Measurements from ENCODE around the gene ALG11. TPM values are rescaled to one million over a fixed set of nuclear protein-coding genes. Genes with fewer than 3 reads are reported as not detected.
"Not testable (repeated sequence)": the region's sequence is repeated elsewhere in the genome, so short reads cannot be mapped to it uniquely, and the experiment has no call there.

Gene ALG11
- total and polyA plus RNA-seq, 8 donors: 27.1 to 34.9 (median 31.4) TPM

DNA sequence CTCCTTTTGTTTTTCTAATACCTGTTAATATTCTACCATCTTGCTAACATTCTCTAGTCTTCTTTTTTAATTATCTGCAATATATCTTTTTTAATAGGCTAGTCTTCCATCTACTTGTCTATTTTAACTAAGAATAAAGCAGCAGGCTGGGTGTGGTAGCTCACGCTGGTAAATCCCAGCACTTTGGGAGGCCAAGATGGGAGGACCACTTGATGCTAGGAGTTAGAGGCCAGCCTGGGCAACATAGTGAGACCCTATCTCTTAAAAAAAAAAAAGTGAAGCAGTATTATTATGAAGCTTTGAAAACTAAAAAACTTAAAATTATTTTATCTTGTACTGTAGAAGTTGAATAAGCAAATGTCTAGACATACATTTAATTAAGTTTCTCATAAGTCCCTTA lies 15.6 kb downstream of the ALG11 start:
- Histone ChIP-seq H3K27ac (no peak overlapping the region), H3K36me3 (peaks cover 0 to 59% of the 10 kb centered on the region in 2 donors), H3K27me3 (no peaks in the 10 kb centered on the region), H3K9me3 (no peaks in the 10 kb centered on the region), H3K4me3 (no peak overlapping the region), H3K4me1 (no peaks in the 10 kb centered on the region)
- no peak for ATAC-seq
- TF ChIP-seq CTCF (IDR thresholded peaks at IDR 0.05): no peak
- intact Hi-C loops (cut with DNase I): no loop called here
- no peak for DNase-seq

GRCh38 chr13:52029569-52029968 lies 17.4 kb downstream of the ALG11 start:
- TF ChIP-seq CTCF (IDR thresholded peaks at IDR 0.05): no peak
- Histone ChIP-seq H3K9me3 (no peaks in the 10 kb centered on the region), H3K36me3 (peaks cover 0 to 42% of the 10 kb centered on the region in 2 donors), H3K4me1 (no peaks in the 10 kb centered on the region), H3K27ac (no peak overlapping the region), H3K27me3 (no peaks in the 10 kb centered on the region), H3K4me3 (no peak overlapping the region)
- DNase-seq (no peak), ATAC-seq (no peak)
- intact Hi-C loops (cut with DNase I): no loop called here

- intact Hi-C loops (cut with DNase I); H3K9me3 ChIP-seq; H3K4me1 ChIP-seq; H3K27me3 ChIP-seq; H3K4me3 ChIP-seq; H3K27ac ChIP-seq; DNase-seq; ATAC-seq: not testable (repeated sequence)
- H3K36me3 ChIP-seq: peaks cover 0 to 36% of the 10 kb centered on the region in 2 donors
Measured at GRCh38 chr13:52030401-52030800, 18.2 kb downstream of the ALG11 start.

DNA sequence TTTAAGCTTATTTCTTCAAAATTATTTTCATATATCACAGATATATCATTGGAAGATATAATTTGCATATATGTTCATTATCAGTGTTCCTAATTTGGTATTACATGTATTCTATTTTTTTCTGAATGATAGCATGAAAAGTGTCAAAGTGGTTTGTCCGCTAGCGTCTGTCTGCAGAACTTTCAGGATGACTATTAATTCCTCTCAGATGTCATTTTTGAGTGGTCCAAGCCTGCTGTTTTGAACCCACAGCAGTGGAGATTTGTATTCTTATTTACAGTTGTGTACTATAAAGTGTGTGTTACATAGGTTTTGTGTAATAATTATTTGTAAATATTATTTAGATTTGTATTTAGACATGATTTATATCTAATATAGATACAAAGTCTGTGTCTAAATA lies 20.8 kb downstream of the ALG11 start:
- intact Hi-C loops (cut with DNase I): no loop called here
- Histone ChIP-seq H3K4me3 (no peak overlapping the region), H3K27me3 (no peaks in the 10 kb centered on the region), H3K27ac (no peak overlapping the region), H3K9me3 (no peaks in the 10 kb centered on the region), H3K36me3 (peaks cover 0 to 14% of the 10 kb centered on the region in 2 donors), H3K4me1 (no peaks in the 10 kb centered on the region)
- no peak for TF ChIP-seq CTCF (IDR thresholded peaks at IDR 0.05)
- ATAC-seq: no peak
- DNase-seq: no peak

DNA sequence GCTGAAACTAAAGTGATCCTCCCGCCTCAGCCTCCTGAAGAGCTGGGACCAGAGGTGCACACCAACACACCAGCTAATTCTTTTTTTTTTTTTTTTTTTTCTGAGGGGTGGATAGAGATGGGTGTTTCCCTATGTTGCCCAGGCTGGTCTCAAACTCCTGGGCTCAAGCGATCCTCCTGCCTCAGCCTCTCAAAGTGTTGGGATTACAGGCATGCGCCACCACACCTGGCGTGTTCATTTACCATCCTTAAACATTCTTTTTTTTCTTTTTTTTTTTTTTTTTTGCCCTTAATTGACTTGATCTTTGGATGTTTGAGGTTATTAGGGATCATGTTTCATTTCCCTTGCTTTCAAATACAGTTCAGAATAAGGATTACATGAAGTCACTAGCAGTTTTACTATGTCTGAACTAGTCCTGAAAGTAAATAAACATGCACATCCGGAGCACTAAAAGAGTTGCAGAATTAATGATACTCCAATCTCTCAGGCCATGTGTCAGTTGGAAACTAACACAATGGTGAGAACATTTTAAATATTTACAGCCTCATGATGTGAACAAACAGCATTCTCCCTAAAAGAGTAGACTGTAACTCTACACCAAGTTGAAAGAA lies 22.5 kb downstream of the ALG11 start:
- H3K27ac ChIP-seq: no peak overlapping the region
- intact Hi-C loops (cut with DNase I): no loop called here
- TF ChIP-seq CTCF (IDR thresholded peaks at IDR 0.05): no peak

GRCh38 chr13:52036037-52036436 lies 23.8 kb downstream of the ALG11 start:
- H3K4me3 ChIP-seq: no peak overlapping the region
- H3K36me3 ChIP-seq: no peaks in the 10 kb centered on the region
- intact Hi-C loops (cut with DNase I): no loop called here
- ATAC-seq: no peak
- H3K27me3 ChIP-seq: no peaks in the 10 kb centered on the region
- H3K4me1 ChIP-seq: no peaks in the 10 kb centered on the region
- no peak overlapping the region for H3K27ac ChIP-seq
- DNase-seq: no peak
- TF ChIP-seq CTCF (IDR thresholded peaks at IDR 0.05): no peak
- H3K9me3 ChIP-seq: peaks cover 0 to 2% of the 10 kb centered on the region in 2 donors

More for the DNA sequence above, 22.5 kb downstream of the ALG11 start:
- H3K27me3 ChIP-seq: no peaks in the 10 kb centered on the region
- no peak for DNase-seq
- H3K4me3 ChIP-seq: no peak overlapping the region
- H3K4me1 ChIP-seq: no peaks in the 10 kb centered on the region
- H3K36me3 ChIP-seq: no peaks in the 10 kb centered on the region
- H3K9me3 ChIP-seq: no peaks in the 10 kb centered on the region
- no peak for ATAC-seq

Data from left lung (tissue), 10 donors.